Measurements from ENCODE around the gene DGCR6L.

Gene DGCR6L

GRCh38 chr22:20264614-20265452, 55.0 kb downstream of the DGCR6L start:
- no peak overlapping the region for H3K4me3 ChIP-seq (replicated peaks in 1 of 2; ENCODE audit: low read depth in 2 of 2, low read length in 2 of 2)
- DNase-seq (ENCODE audit: low read depth in 2 of 2), result no peak
- TF ChIP-seq CTCF (IDR thresholded peaks at IDR 0.05; ENCODE audit: low read depth, low read length), result no peak
